HG03469 (cell line): ENCODE data around the gene TMEM258.

Experiments
- ATAC-seq: cut with Tn5 transposase; IDR thresholded peaks from one replicate; pipeline ENCODE4 v1.9.1; 2021; ENCODE audit warnings: mild to moderate bottlenecking, moderate library complexity, moderate number of reproducible peaks; ENCODE audit not compliant: unreplicated experiment

The TMEM258 gene

DNA sequence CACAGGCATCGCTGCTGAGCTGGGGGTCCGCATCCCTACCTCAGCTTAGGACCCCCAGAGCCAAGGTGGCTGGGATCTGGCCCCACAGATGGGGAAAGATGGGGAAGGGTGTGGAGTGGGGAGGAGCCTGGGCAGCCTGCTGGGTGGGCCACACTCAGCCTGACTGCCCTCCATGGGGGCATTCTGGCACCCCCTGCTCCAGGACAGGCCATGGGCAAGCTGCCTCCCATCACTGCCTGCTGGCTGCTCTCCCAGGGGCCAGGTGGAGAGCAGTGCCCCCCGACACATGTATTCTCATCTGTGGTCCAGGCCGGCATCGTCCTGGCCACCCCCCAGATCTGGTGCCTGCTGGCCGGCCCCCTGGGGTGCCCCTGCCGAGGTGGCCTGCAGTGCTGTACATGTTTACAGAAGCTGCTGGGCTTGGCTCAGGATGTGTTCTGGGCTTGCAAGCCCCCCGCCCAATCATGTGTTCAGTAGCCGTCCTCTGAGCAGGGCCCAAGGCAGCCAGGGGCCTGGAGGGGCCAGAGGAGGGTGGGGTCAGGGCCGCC is 47.7 kb downstream of the TMEM258 start:
- no peak for ATAC-seq

- no peak for ATAC-seq
Observed at GRCh38 chr11:61744181-61744580, 48.2 kb downstream of the TMEM258 start.

DNA sequence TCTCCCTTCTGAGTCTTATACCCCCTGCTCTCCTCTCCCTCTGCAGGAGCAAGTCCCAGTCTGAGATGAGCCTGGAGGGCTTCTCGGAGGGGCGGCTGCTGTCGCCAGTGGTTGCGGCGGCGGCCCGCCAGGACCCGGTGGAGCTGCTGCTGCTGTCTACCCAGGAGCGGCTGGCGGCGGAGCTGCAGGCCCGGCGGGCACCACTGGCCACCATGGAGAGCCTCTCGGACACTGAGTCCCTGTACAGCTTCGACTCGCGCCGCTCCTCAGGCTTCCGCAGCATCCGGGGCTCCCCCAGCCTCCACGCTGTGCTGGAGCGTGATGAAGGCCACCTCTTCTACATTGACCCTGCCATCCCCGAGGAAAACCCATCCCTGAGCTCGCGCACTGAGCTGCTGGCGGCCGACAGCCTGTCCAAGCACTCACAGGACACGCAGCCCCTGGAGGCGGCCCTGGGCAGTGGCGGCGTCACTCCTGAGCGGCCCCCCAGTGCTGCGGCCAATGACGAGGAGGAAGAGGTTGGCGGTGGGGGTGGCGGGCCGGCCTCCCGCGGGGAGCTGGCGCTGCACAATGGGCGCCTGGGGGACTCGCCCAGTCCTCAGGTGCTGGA is 48.8 kb downstream of the TMEM258 start:
- ATAC-seq: no peak

GRCh38 chr11:61742391-61742790 is 50.0 kb downstream of the TMEM258 start:
- no peak for ATAC-seq

DNA sequence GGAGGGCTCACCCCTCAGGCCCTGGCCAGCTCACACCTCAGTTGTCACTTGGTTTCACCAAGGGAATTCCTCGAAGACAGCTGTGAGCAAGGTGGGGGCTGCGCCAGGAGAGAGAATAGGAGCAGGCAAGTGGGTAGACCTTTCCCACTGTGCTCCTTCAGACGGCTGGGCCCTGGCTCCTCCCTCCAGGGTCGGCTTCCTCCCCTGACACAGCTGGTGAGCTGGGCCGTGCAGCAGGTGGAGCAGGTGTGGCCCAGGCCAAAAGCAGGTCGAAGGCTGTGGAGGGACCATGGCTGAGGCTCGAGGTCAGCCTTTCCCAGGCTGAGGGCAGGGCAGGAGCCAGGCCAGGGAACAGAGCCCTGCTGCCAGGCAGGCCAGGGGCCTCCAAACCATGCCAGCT is 52.4 kb downstream of the TMEM258 start:
- no peak for ATAC-seq

GRCh38 chr11:61739413-61739812 is 53.0 kb downstream of the TMEM258 start:
- ATAC-seq: no peak
